Measurements from ENCODE around the gene NEXN.
A peak's percentile ranks its signal among the peaks of the same experiment; 100 is the strongest.
"Not testable (repeated sequence)": the region's sequence is repeated elsewhere in the genome, so short reads cannot be mapped to it uniquely, and the experiment has no call there.

The NEXN gene

GRCh38 chr1:77972080-77972479, 83.7 kb downstream of the NEXN start:
- DNase-seq, result no peak

GRCh38 chr1:77975386-77975785, 87.0 kb downstream of the NEXN start:
- no peak for DNase-seq

- no peak for DNase-seq
Observed at GRCh38 chr1:77975907-77976306, 87.5 kb downstream of the NEXN start.

GRCh38 chr1:77976433-77977076, 88.1 kb downstream of the NEXN start:
- DNase-seq, result no peak

- DNase-seq, result no peak
Observed at GRCh38 chr1:77977989-77978292, 89.5 kb downstream of the NEXN start.

- peak; percentile 85 to 95 for DNase-seq
Observed at GRCh38 chr1:77978293-77978968, 90.0 kb downstream of the NEXN start.

GRCh38 chr1:77978969-77979876, 90.8 kb downstream of the NEXN start, which contains the start of gene FUBP1:
TSS of gene FUBP1 (minus strand) at chr1:77979072. CDS start at chr1:77979004, 68 bp downstream.
- DNase-seq, result peak; percentile 100

- not testable (repeated sequence) for DNase-seq
Observed at GRCh38 chr1:77983352-77983996, 95.0 kb downstream of the NEXN start.

- DNase-seq, result no peak
Observed at GRCh38 chr1:77983997-77984355, 95.6 kb downstream of the NEXN start.

GRCh38 chr1:77984629-77985028, 96.2 kb downstream of the NEXN start:
- DNase-seq, result no peak

- no peak for DNase-seq
Observed at GRCh38 chr1:77986810-77987209, 98.4 kb downstream of the NEXN start.

GRCh38 chr1:77987919-77988318, 99.5 kb downstream of the NEXN start:
- DNase-seq, result no peak

- no peak for DNase-seq
Observed at GRCh38 chr1:77989744-77990143, 101.3 kb downstream of the NEXN start.

- no peak for DNase-seq
Observed at GRCh38 chr1:77990629-77991204, 102.3 kb downstream of the NEXN start.

GRCh38 chr1:77991638-77992037, 103.2 kb downstream of the NEXN start:
- DNase-seq, result no peak
